GM10248 (cell line): ENCODE results near the gene CDYL.

Experiments used
- CTCF ChIA-PET: fragments of 300-600 bp; sonication (Branson Sonifier 250); formaldehyde crosslinking; extraction: SDS; loops from one replicate; lab custom pipeline; 2021; ENCODE audit warnings: antibody characterized with exemption; lab: Yijun Ruan, JAX
- POLR2A ChIA-PET: fragments of 350-650 bp; sonication (Branson Sonifier 250); formaldehyde crosslinking; extraction: SDS; loops from one replicate; lab custom pipeline; 2020; ENCODE audit warnings: antibody characterized with exemption; lab: Yijun Ruan, JAX
- DNase-seq: peaks from one replicate; pipeline ENCODE4 v3.0.0; 2012; ENCODE audit errors: extremely low spot score
- CTCF ChIP-seq: IDR thresholded peaks from 2 replicates; pipeline ENCODE4 v1.5.1; 2012; ENCODE audit warnings: mild to moderate bottlenecking, low read depth; ENCODE audit errors: extremely low read depth, missing control alignments, control extremely low read depth

CDYL gene

GRCh38 chr6:4899249-4900034 lies 123.2 kb downstream of the CDYL start:
- ChIA-PET CTCF (interaction anchor here (1.2 to 1.3 kb wide), 3 partner anchors 10 to 57 kb away, joined by 3 to 4 read pairs (median 3); no protein-coding TSS in a partner anchor), POLR2A (no interaction called here)
- no peak for DNase-seq
- no peak for TF ChIP-seq CTCF

GRCh38 chr6:4901386-4902061 lies 125.3 kb downstream of the CDYL start:
- POLR2A ChIA-PET = no interaction called here
- CTCF ChIA-PET = interaction anchor here (1.0 to 1.2 kb wide), 2 partner anchors 14 to 19 kb away, joined by 3 to 4 read pairs; no protein-coding TSS in a partner anchor
- no peak for DNase-seq
- no peak for TF ChIP-seq CTCF

- CTCF ChIA-PET = interaction anchor here (0.7 to 1.5 kb wide), 3 partner anchors 8 to 15 kb away, joined by 3 to 4 read pairs (median 3); no protein-coding TSS in a partner anchor
- POLR2A ChIA-PET = interaction anchor here (0.7 kb wide), 1 partner anchor 19 kb away, joined by 6 read pairs; no protein-coding TSS in a partner anchor
- TF ChIP-seq CTCF = no peak
- no peak for DNase-seq
These were observed 126.2 kb downstream of the CDYL start for GRCh38 chr6:4902363-4902762.

GRCh38 chr6:4903121-4903520 lies 126.9 kb downstream of the CDYL start:
- ChIA-PET CTCF (interaction anchor here (0.7 to 1.5 kb wide), 3 partner anchors 9 to 19 kb away, joined by 3 to 4 read pairs (median 4); no protein-coding TSS in a partner anchor), POLR2A (no interaction called here)

GRCh38 chr6:4903751-4904370 lies 127.7 kb downstream of the CDYL start:
- ChIA-PET POLR2A (no interaction called here), CTCF (interaction anchor here (1.2 to 1.5 kb wide), 3 partner anchors 10 to 54 kb away, joined by 3 to 4 read pairs (median 4); no protein-coding TSS in a partner anchor)
- no peak for TF ChIP-seq CTCF
- DNase-seq = no peak

More at GRCh38 chr6:4903121-4903520, 126.9 kb downstream of the CDYL start:
- DNase-seq = no peak
- no peak for TF ChIP-seq CTCF
